ENCODE data around the gene SHTN1.

DNA sequence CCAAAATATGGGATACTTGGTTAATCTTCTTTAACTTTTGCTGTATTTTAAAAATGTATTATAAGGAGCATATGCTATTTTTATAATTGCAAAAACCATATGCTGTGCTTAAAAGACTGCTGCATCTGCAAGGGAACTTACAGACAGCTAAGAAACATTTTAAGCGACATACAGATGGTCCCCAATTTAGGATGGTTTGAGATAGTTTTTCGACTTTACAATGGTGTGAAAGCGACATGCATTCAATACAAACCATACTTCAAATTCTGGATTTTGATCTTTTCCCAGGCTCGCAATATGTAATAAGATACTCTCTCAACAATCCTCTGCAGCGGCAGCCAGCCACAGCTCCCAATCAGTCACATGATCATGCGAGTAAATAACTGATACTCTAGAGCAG is 73.2 kb downstream of the SHTN1 start:
- TF ChIP-seq, protein P1, sequence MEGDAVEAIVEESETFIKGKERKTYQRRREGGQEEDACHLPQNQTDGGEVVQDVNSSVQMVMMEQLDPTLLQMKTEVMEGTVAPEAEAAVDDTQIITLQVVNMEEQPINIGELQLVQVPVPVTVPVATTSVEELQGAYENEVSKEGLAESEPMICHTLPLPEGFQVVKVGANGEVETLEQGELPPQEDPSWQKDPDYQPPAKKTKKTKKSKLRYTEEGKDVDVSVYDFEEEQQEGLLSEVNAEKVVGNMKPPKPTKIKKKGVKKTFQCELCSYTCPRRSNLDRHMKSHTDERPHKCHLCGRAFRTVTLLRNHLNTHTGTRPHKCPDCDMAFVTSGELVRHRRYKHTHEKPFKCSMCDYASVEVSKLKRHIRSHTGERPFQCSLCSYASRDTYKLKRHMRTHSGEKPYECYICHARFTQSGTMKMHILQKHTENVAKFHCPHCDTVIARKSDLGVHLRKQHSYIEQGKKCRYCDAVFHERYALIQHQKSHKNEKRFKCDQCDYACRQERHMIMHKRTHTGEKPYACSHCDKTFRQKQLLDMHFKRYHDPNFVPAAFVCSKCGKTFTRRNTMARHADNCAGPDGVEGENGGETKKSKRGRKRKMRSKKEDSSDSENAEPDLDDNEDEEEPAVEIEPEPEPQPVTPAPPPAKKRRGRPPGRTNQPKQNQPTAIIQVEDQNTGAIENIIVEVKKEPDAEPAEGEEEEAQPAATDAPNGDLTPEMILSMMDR (IDR thresholded peaks at IDR 0.05): no peak
- TF ChIP-seq EP300 (IDR thresholded peaks at IDR 0.05): no peak
